Activated CD4-positive, alpha-beta T cell treated with anti-CD3 and anti-CD28 coated beads, Interleukin-2, amount 10 ng/mL, durations not matched to agents 7 days and 5 days (primary cell): ENCODE results near the gene THAP3. TPM values are rescaled to one million over a fixed set of nuclear protein-coding genes. Genes with fewer than 3 reads are reported as not detected.
"Not testable (repeated sequence)": the region's sequence is repeated elsewhere in the genome, so short reads cannot be mapped to it uniquely, and the experiment has no call there.

Experiments
- CTCF ChIA-PET: fragments of 350-600 bp; sonication (Branson Sonifier 250); formaldehyde crosslinking; loops from one replicate; lab custom pipeline; 2021; ENCODE audit warnings: antibody characterized with exemption; lab: Charles Lee
- POLR2A ChIA-PET: fragments of 350-600 bp; sonication (Branson Sonifier 250); formaldehyde crosslinking; loops from one replicate; lab custom pipeline; 2021; ENCODE audit warnings: antibody characterized with exemption; lab: Charles Lee
- DNase-seq: peaks from one replicate; pipeline ENCODE4 v3.0.0-alpha.2; 2020
- H3K27ac Mint-ChIP-seq: one replicate; pipeline ENCODE4 v1.8.0; 2021; ENCODE audit warnings: mild to moderate bottlenecking, moderate library complexity, mixed read lengths
- H3K27me3 Mint-ChIP-seq: one replicate; pipeline ENCODE4 v1.8.0; 2021; ENCODE audit warnings: mixed read lengths
- H3K36me3 Mint-ChIP-seq: one replicate; pipeline ENCODE4 v1.8.0; 2021; ENCODE audit warnings: low read depth, mixed read lengths
- H3K4me1 Mint-ChIP-seq: one replicate; pipeline ENCODE4 v1.8.0; 2021; ENCODE audit warnings: mixed read lengths
- H3K4me3 Mint-ChIP-seq: one replicate; pipeline ENCODE4 v1.8.0; 2021; ENCODE audit warnings: mild to moderate bottlenecking, moderate library complexity, mixed read lengths
- H3K9me3 Mint-ChIP-seq: one replicate; pipeline ENCODE4 v1.8.0; 2021; ENCODE audit warnings: mixed read lengths
- total RNA-seq, 2 experiments: library from RNA; stranded (reverse); gene quantifications; one replicate each; pipeline ENCODE4 v1.2.3, GENCODE V29; 2021

Gene THAP3
- total RNA-seq, 2 experiments from 2014 or later = 18.2 to 19.5 TPM

DNA sequence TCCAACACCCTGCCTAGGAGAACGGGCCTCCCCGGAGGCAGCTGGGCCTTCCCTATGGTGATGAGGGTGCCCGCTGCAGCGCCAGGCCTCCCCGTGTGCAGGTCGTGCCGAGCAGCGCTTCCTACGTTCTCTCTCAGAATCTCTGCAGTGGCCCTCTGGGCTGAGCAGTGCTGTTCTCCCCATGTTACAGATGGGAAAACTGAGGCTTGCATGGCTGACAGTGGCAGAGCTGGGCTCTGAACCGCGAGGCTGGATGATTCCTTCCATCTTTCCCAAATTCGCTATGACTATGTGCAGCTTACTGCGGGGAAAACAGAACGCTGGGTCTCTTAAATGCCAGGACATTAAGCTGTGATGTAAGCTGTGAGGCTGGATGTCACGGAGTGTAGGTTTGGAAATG lies 30.9 kb upstream of the THAP3 start:
- Mint-ChIP-seq H3K4me3 (no peak overlapping the region), H3K27ac (peak overlapping the region; percentile 31), H3K27me3 (no peaks in the 10 kb centered on the region), H3K36me3 (peaks cover 33% of the 10 kb centered on the region), H3K4me1 (peaks cover 37% of the 10 kb centered on the region), H3K9me3 (no peaks in the 10 kb centered on the region)
- ChIA-PET CTCF (interaction anchor here (1.6 kb wide), 1 partner anchor 39 kb away, joined by 4 read pairs; the partner anchor contains the start of gene NOL9), POLR2A (interaction anchor here (0.7 kb wide), 1 partner anchor 194 kb away, joined by 3 read pairs; no protein-coding TSS in a partner anchor)
- no peak for DNase-seq

DNA sequence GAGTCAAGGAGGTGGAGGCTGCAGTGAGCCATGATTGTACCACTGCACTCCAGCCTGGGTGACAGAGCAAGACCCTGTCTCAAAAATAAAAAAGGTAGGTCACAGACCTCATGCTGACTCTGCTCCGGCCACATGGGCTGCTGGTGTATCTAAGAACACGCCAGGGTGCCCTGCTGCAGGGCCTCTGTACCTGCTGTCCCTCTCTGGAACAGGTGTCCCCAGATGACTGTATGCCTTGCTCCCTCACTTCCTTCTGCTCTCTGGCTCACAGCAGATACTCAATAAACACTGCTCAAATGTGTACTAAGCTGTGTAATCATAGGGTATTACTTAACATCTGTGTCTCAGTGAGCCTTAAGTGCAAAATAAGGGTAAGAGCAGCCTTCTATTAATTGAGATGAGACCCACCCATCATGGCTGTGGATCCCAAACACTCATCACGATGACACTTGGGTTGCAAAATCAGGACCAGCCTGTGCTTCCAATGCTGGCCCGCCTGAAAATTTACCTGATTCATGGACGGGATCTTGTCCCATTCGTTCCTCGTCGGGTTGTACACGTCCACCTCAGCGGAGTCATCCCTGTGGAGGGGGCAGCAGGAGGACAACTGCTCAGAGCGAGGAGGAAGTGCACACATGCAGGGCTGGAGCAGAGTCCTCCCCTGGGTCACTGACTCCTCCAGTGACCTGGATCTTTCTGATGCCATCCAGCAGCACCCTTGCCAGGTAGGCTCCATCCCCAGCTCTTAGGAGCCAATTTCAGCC lies 29.5 kb upstream of the THAP3 start:
- Mint-ChIP-seq H3K9me3 (no peaks in the 10 kb centered on the region), H3K27me3 (no peaks in the 10 kb centered on the region), H3K27ac (no peak overlapping the region), H3K4me3 (no peak overlapping the region), H3K36me3 (peaks cover 36% of the 10 kb centered on the region), H3K4me1 (peaks cover 49% of the 10 kb centered on the region)
- no peak for DNase-seq
- CTCF ChIA-PET = interaction anchor here (0.6 to 1.6 kb wide), 3 partner anchors 40 to 62 kb away, joined by 3 to 4 read pairs (median 3); partner anchors contain the start of genes NOL9 and TAS1R1
- POLR2A ChIA-PET = no interaction called here

DNA sequence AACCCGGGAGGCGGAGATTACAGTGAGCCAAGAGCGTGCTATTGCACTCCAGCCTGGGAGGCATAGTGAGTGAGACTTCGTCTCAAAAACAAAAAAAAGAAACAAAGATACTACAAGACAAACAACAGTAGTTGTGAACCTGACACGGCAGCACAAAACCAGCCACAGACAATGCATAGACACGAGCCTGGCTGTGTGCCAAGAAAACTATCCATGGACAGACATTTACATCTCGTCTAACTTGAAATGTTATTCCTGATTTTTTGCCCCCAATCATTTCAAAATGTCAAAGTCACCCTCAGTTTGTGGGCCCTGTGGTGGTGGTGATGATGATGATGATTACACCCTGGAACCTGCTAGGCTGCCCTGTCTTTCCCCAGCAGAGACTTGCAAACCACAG lies 28.3 kb upstream of the THAP3 start:
- no peaks in the 10 kb centered on the region for H3K27me3 Mint-ChIP-seq
- DNase-seq = no peak
- no peak overlapping the region for H3K4me3 Mint-ChIP-seq
- ChIA-PET CTCF (no interaction called here), POLR2A (no interaction called here)
- H3K9me3 Mint-ChIP-seq = no peaks in the 10 kb centered on the region
- H3K36me3 Mint-ChIP-seq = peaks cover 42% of the 10 kb centered on the region
- H3K27ac Mint-ChIP-seq = no peak overlapping the region
- peaks cover 46% of the 10 kb centered on the region for H3K4me1 Mint-ChIP-seq

DNA sequence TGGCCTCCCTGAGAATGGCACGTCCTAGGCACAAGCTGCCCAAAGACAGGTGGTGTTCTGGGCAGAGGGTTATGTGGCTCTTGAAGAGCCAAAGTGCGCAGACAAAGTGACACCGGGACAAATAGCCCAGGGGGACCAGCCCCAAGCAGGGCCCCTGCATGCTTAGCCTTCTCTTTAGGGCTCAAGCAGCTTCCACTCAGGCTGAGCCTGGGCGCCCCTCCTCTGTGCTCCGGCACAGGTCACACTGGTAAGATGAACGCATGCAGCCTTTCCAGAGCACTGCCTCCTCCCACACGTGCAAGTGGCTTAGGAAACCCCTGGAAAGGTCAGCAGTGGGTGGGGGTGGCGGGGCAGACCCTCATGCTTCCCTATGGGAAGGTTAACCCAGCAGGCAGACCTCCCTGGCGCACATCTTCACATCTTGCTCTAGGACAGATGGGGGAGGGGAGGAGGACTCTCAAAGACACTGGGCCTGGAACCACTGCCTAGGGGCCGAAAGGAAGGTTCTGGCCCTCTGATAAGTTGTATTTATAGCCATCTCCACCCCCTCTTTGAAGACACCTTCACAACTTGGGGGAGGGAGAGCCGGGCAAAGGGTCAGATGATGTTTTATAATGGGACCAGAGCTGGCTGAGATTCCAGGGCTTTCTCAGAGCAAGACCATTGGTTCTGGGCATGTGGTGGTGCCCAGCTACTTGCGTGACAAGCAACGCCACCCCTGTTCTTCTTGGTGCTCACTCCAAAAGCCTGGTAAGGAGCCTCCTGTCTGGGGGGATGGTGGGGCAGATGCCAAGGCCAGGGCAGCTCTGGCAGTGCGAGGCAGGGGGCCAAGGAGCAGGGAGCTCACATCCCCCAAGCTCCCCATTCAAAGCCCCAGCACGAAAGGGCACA lies 27.5 kb upstream of the THAP3 start:
- Mint-ChIP-seq H3K4me1 (peaks cover 39% of the 10 kb centered on the region), H3K27ac (no peak overlapping the region), H3K4me3 (no peak overlapping the region), H3K27me3 (no peaks in the 10 kb centered on the region), H3K36me3 (peaks cover 42% of the 10 kb centered on the region), H3K9me3 (no peaks in the 10 kb centered on the region)
- ChIA-PET CTCF (interaction anchor here (1.0 to 1.6 kb wide), 2 partner anchors 8 to 17 kb away, joined by 4 read pairs; partner anchors contain the start of gene ZBTB48), POLR2A (interaction anchor here (0.6 kb wide), 1 partner anchor 13 kb away, joined by 3 read pairs; no protein-coding TSS in a partner anchor)
- no peak for DNase-seq

DNA sequence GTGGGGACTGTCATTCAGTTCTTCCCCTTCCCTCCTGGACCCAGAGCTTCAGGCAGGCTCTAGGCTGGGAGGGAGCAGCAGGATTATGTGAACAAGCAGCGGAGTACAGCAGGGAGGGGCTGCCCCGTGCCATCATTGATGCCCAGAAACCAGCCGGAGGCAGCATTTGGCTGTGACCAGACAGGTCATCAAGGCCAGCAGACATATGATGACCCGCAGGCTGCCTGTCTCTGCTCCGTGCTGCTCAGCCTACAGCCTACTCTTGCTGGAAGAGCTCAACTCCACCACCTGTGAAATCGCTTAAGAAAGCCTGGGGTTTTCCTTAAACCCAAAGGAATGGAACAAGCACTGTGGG lies 26.9 kb upstream of the THAP3 start:
- H3K4me1 Mint-ChIP-seq = peaks cover 35% of the 10 kb centered on the region

DNA sequence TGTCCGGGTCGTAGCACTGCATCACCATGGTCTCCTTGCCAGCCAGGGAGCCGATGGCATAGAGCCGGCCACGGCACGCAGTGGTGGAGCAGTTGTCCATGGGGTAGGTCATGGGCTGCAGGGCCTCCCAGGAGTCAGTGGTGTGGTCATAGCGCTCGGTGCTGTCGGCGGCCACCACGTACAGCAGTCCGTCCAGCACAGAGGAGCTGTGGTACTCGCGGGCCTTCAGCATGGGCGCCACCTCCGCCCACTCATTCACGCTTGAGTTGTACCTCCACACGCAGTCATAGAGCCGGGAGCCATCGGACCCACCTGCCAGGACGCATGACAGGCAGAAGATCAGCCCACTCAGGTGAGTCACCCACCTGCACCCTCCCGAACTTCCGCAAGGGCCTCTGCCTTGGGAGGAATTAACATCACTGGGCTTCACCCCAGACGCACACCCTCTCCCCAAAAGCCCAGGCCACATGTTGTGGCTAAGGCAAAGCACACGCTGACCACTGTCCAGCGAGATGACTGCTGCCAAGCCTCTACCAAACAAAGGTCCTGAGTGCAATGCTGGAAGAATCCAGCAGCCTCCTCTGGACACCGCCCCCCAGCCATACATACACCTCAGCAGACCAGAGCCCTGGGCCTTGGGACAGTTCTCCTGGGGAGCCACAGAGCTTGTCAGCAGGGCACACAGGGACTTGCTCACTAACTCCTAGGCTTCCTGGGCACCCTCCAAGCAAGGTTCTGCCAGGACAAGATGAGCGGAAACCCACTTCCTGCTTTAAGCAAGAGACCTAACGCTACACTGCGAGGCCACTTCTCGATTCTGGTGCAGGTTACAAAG lies 25.3 kb upstream of the THAP3 start:
- Mint-ChIP-seq H3K4me3 (peak overlapping the region; percentile 86), H3K27me3 (no peaks in the 10 kb centered on the region), H3K27ac (peak overlapping the region; percentile 91), H3K9me3 (no peaks in the 10 kb centered on the region), H3K36me3 (peaks cover 36% of the 10 kb centered on the region), H3K4me1 (peaks cover 42% of the 10 kb centered on the region)
- POLR2A ChIA-PET = no interaction called here
- peak; percentile 71 for DNase-seq
- CTCF ChIA-PET = interaction anchor here (0.7 to 1.6 kb wide), 7 partner anchors 9 to 110 kb away, joined by 3 to 4 read pairs (median 3); partner anchors contain the start of gene NOL9

More for the DNA sequence above, 26.9 kb upstream of the THAP3 start:
- no peak overlapping the region for H3K4me3 Mint-ChIP-seq
- CTCF ChIA-PET = interaction anchor here (1.0 to 1.6 kb wide), 3 partner anchors 8 to 43 kb away, joined by 4 read pairs; partner anchors contain the start of genes NOL9 and ZBTB48
- peaks cover 42% of the 10 kb centered on the region for H3K36me3 Mint-ChIP-seq
- POLR2A ChIA-PET = interaction anchor here (0.6 kb wide), 1 partner anchor 14 kb away, joined by 3 read pairs; no protein-coding TSS in a partner anchor
- H3K27ac Mint-ChIP-seq = peak overlapping the region; percentile 36
- DNase-seq = no peak
- no peaks in the 10 kb centered on the region for H3K27me3 Mint-ChIP-seq
- no peaks in the 10 kb centered on the region for H3K9me3 Mint-ChIP-seq

DNA sequence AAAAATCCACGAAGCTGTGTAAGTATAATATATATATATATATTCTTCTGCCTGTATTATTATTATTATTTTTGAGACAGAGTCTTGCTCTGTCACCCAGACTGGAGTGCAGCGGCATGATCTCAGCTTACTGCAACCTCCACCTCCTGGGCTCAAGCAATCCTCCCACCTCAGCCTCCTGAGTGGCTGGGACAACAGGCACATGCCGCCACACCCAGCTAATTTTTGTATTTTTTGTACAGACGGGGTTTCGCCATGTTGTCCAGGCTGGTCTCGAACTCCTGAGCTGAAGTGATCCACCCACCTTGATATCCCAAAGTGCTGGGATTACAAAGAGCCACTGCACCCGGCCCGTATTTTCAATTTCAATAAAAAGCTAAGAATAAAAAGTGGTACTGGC lies 24.7 kb upstream of the THAP3 start:
- H3K9me3 Mint-ChIP-seq, H3K27me3 Mint-ChIP-seq, POLR2A ChIA-PET, DNase-seq: not testable (repeated sequence)
- Mint-ChIP-seq H3K36me3 (peaks cover 33% of the 10 kb centered on the region), H3K27ac (peak overlapping the region; percentile 91), H3K4me3 (peak overlapping the region; percentile 86), H3K4me1 (peaks cover 42% of the 10 kb centered on the region)
- CTCF ChIA-PET = interaction anchor here (0.6 to 3.5 kb wide), 8 partner anchors 8 to 401 kb away, joined by 3 to 13 read pairs (median 3); partner anchors contain the start of genes NOL9 and RPL22

DNA sequence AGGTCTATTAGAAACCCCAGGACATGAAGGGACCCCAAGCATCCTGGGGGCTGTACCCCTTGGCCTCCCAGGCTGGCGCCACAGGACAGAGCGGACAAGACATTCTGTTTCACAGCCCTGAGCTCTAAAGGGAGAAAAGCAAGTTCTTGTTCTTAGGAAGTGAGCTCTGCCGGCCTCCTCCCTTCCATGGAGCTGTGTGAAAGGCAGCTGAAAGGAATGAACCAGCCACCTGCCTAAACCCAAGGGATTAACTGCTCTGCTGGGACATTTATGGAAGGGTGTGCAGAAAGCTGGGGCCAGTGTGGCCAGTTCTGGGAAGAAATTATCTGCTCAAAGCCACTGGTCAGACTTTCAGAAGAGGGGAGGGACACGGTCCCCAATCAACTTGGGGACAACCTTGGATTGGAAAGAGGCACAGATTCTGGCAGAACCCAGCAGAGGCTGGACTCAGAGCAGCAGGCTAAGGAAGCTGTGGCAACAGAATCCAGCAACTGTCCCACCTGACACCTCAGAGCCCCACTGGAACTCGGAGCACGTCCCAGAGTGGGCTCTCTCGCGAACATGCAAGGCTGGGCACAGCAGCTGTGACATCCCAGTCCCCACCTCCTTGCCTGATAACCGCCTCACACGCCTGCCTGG lies 24.1 kb upstream of the THAP3 start:
- H3K4me3 Mint-ChIP-seq = peak overlapping the region; percentile 86

DNA sequence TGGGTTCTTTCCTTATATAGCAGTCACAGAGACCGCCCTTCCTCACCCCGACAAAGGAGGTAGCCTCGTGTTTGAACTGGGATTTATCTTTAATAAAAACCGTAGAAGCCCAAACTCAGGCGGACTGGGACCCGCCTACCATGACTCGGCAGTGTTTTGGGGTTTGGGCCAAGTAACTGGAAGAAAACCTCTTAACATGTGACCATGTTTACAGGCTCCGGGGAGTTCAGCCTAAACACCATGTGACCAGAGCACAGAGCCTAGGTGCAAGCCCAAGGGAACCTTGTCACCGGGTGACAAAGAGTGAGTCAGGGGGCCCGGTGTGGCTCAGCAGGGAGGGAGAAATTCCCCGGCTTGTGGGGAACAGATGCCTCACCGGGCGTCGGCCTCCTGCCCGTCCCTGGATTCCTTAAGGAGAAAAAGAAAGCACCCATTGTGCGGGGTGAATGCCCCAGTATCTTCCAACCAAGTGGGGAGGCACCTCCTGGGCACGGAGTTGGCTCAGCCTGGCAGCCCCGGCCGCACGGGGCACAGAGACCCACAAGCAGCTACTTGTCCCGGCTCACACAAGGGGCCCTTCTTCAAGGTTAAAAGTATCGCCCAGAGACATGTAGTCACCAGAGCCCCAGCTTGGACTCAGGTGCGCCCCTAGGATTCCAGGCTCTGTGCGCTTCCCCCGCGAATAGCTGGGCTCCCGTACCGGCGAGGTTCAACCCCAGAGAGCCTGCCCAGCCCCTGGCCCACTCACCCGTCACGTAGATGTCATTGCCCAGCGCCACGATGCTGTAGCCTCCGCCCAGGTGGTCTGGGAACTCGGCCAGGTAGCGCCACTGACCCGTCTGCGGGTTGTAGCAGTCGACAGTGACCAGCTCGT lies 23.4 kb upstream of the THAP3 start:
- peaks cover 38% of the 10 kb centered on the region for H3K4me1 Mint-ChIP-seq
- peak; percentile 78 for DNase-seq
- H3K9me3 Mint-ChIP-seq = no peaks in the 10 kb centered on the region
- H3K27ac Mint-ChIP-seq = peak overlapping the region; percentile 91
- peaks cover 21% of the 10 kb centered on the region for H3K36me3 Mint-ChIP-seq
- POLR2A ChIA-PET = interaction anchor here (0.6 kb wide), 1 partner anchor 365 kb away, joined by 3 read pairs; the partner anchor contains the start of gene ICMT
- H3K27me3 Mint-ChIP-seq = no peaks in the 10 kb centered on the region
- CTCF ChIA-PET = interaction anchor here (0.7 to 3.5 kb wide), 12 partner anchors 9 to 402 kb away, joined by 3 to 13 read pairs (median 3); partner anchors contain the start of genes NOL9, RPL22 and TAS1R1
- H3K4me3 Mint-ChIP-seq = peak overlapping the region; percentile 86

More for the DNA sequence above, 24.1 kb upstream of the THAP3 start:
- DNase-seq = no peak
- Mint-ChIP-seq H3K27me3 (no peaks in the 10 kb centered on the region), H3K36me3 (peaks cover 29% of the 10 kb centered on the region), H3K27ac (peak overlapping the region; percentile 91), H3K9me3 (no peaks in the 10 kb centered on the region), H3K4me1 (peaks cover 41% of the 10 kb centered on the region)
- ChIA-PET POLR2A (no interaction called here), CTCF (interaction anchor here (0.6 to 3.5 kb wide), 7 partner anchors 9 to 401 kb away, joined by 3 to 13 read pairs (median 3); partner anchors contain the start of gene RPL22)

DNA sequence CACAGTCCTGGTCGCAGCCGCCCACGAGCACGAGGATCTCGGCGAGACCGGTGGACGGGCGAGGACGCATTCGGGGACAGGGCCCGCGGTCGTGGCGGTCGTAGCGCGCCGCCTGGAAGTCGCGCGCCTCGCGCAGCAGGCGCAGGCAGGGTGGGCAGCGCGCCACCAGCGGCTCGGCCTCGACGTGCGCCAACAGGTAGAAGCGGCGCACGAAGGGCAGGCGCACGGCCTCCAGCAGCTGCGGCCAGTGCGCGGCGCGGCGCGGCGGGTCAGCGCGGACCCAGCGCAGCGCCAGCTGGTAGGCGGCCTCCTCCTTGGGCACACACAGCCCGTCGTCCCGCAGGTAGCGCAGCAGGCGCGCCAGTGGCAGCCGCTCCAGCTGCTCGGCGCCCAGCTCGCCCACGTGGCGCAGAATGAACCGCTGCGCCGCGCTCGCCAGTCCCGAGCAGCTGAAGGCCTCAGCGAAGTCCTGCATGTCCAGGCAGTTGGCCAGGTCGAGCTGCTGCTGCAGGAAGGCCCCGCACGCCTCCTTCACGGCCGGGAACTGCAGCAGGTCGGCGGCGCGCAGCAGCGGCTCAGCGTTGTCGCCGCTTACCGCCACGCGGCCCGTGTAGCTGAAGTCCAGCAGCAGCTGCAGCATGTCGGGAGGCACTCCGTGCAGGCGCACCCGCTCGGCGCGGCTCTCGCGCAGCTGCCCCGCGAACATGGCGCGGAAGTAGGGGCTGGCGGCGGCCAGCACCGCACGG lies 22.6 kb upstream of the THAP3 start:
- peaks cover 18% of the 10 kb centered on the region for H3K36me3 Mint-ChIP-seq

More for the DNA sequence above, 22.6 kb upstream of the THAP3 start:
- CTCF ChIA-PET = interaction anchor here (0.8 to 3.5 kb wide), 10 partner anchors 9 to 113 kb away, joined by 3 to 13 read pairs (median 4); partner anchors contain the start of genes NOL9 and TAS1R1
- peak; percentile 18 for DNase-seq
- Mint-ChIP-seq H3K4me1 (peaks cover 35% of the 10 kb centered on the region), H3K4me3 (peak overlapping the region; percentile 86), H3K27me3 (no peaks in the 10 kb centered on the region), H3K9me3 (no peaks in the 10 kb centered on the region), H3K27ac (peak overlapping the region; percentile 91)
- POLR2A ChIA-PET = interaction anchor here (0.6 kb wide), 1 partner anchor 366 kb away, joined by 3 read pairs; the partner anchor contains the start of gene ICMT
